IMR-90 (cell line): ENCODE data around the gene BTBD9. TPM values are rescaled to one million over a fixed set of nuclear protein-coding genes. Genes with fewer than 3 reads are reported as not detected.

ENCODE experiments used
- ATAC-seq: fragments of 200-7000 bp; cut with Tn5 transposase; 2 replicates; pipeline ENCODE4 v1.9.1; 2020; ENCODE audit warnings: low read depth, mild to moderate bottlenecking, moderate library complexity
- BruUV-seq: library from RNA; stranded (reverse); fragments of 400-500 nt; replicated peaks from 2 replicates; lab custom pipeline; 2021; lab: Mats Ljungman, UMichigan
- CTCF ChIA-PET: fragments of 300-600 bp; formaldehyde crosslinking; extraction: SDS; loops from one replicate; lab custom pipeline; 2021; ENCODE audit warnings: antibody characterized with exemption; lab: Yijun Ruan, JAX
- POLR2A ChIA-PET: fragments of 300-600 bp; sonication (Branson Sonifier 250); formaldehyde crosslinking; loops from one replicate; lab custom pipeline; 2022; ENCODE audit warnings: antibody characterized with exemption; ENCODE audit not compliant: unreplicated experiment; lab: Charles Lee
- DNase-seq: peaks from one replicate; pipeline ENCODE4 v3.0.0; 2013
- H2AFZ ChIP-seq: replicated peaks from 2 replicates; pipeline ENCODE3; 2013; ENCODE audit warnings: low read length, mild to moderate bottlenecking; ENCODE audit not compliant: poor library complexity
- H2AK5ac ChIP-seq: 2 replicates; pipeline ENCODE4 v1.6.1; 2013; ENCODE audit warnings: low read depth, low read length, inconsistent platforms
- H2AK9ac ChIP-seq: replicated peaks from 2 replicates; pipeline ENCODE3; 2013; ENCODE audit warnings: mild to moderate bottlenecking, low read depth, low read length, moderate library complexity; ENCODE audit not compliant: poor library complexity
- H2BK120ac ChIP-seq: 2 replicates; pipeline ENCODE4 v1.6.1; 2013; ENCODE audit warnings: low read depth, low read length, inconsistent platforms
- H2BK15ac ChIP-seq: 3 replicates; pipeline ENCODE4 v1.6.1; 2013; ENCODE audit warnings: low read depth, low read length, inconsistent platforms
- H2BK20ac ChIP-seq: 2 replicates; pipeline ENCODE4 v1.6.1; 2013; ENCODE audit warnings: low read depth, mild to moderate bottlenecking, inconsistent platforms, low read length, moderate library complexity
- H2BK5ac ChIP-seq: 2 replicates; pipeline ENCODE4 v1.6.1; 2013; ENCODE audit warnings: mild to moderate bottlenecking, low read depth, low read length, inconsistent platforms; ENCODE audit not compliant: poor library complexity, severe bottlenecking
- H3K14ac ChIP-seq: replicated peaks from 2 replicates; pipeline ENCODE4 v1.6.1; 2013; ENCODE audit warnings: low read depth, low read length, inconsistent platforms
- H3K18ac ChIP-seq: 2 replicates; pipeline ENCODE4 v1.6.1; 2013; ENCODE audit warnings: low read depth, low read length, control low read depth
- H3K23ac ChIP-seq: 2 replicates; pipeline ENCODE4 v1.6.1; 2013; ENCODE audit warnings: low read depth, low read length, inconsistent platforms
- H3K27ac ChIP-seq: 2 replicates; pipeline ENCODE4 v1.5.1; 2013; ENCODE audit warnings: mild to moderate bottlenecking, control low read depth, low read length; ENCODE audit not compliant: insufficient read depth
- H3K27me3 ChIP-seq: 2 replicates; pipeline ENCODE4 v1.6.1; 2013; ENCODE audit warnings: low read length; ENCODE audit not compliant: control insufficient read depth, insufficient read depth
- H3K36me3 ChIP-seq: 2 replicates; pipeline ENCODE4 v1.6.1; 2013; ENCODE audit warnings: low read length, mixed read lengths; ENCODE audit not compliant: control insufficient read depth, insufficient read depth
- H3K4ac ChIP-seq: 2 replicates; pipeline ENCODE4 v1.6.1; 2013; ENCODE audit warnings: low read depth, low read length, inconsistent platforms
- H3K4me1 ChIP-seq: 2 replicates; pipeline ENCODE4 v1.6.1; 2013; ENCODE audit warnings: low read length, mixed read lengths; ENCODE audit not compliant: control insufficient read depth, insufficient read depth
- H3K4me2 ChIP-seq: 2 replicates; pipeline ENCODE4 v1.6.1; 2013; ENCODE audit warnings: low read depth, mild to moderate bottlenecking, control low read depth, low read length, moderate library complexity
- H3K4me3 ChIP-seq: 2 replicates; pipeline ENCODE4 v1.5.1; 2013; ENCODE audit warnings: low read depth, mild to moderate bottlenecking, control low read depth, low read length, moderate library complexity; ENCODE audit not compliant: insufficient read depth
- H3K56ac ChIP-seq: 2 replicates; pipeline ENCODE4 v1.6.1; 2013; ENCODE audit warnings: low read length, inconsistent platforms; ENCODE audit not compliant: insufficient read depth; ENCODE audit errors: extremely low read depth
- H3K79me1 ChIP-seq, 2 experiments: 2 replicates each; pipeline ENCODE4 v1.6.1; 2013; ENCODE audit warnings: low read length in 2 of 2, inconsistent platforms in 1 of 2, low read depth in 1 of 2
- H3K9ac ChIP-seq: 2 replicates; pipeline ENCODE4 v1.6.1; 2013; ENCODE audit warnings: low read depth, low read length, control low read depth
- H3K9me1 ChIP-seq: 2 replicates; pipeline ENCODE4 v1.6.1; 2013; ENCODE audit warnings: low read length, inconsistent platforms; ENCODE audit not compliant: insufficient read depth
- H3K9me3 ChIP-seq: 2 replicates; pipeline ENCODE4 v1.6.1; 2013; ENCODE audit warnings: low read length; ENCODE audit not compliant: control insufficient read depth, insufficient read depth
- H4K20me1 ChIP-seq: 2 replicates; pipeline ENCODE4 v1.6.1; 2013; ENCODE audit warnings: low read length, inconsistent platforms; ENCODE audit not compliant: insufficient read depth
- H4K5ac ChIP-seq: 2 replicates; pipeline ENCODE4 v1.6.1; 2013; ENCODE audit warnings: mild to moderate bottlenecking, low read depth, low read length, control low read depth
- H4K8ac ChIP-seq, 2 experiments: 2 replicates each; pipeline ENCODE4 v1.6.1; 2013; ENCODE audit warnings: low read depth in 2 of 2, low read length in 2 of 2, control low read depth in 1 of 2, inconsistent platforms in 1 of 2
- H4K91ac ChIP-seq: 2 replicates; pipeline ENCODE4 v1.6.1; 2013; ENCODE audit warnings: low read depth, low read length, inconsistent platforms; ENCODE audit not compliant: insufficient read depth
- CTCF ChIP-seq: conservative IDR thresholded peaks from 2 replicates; pipeline ENCODE4 v1.5.1; 2012; ENCODE audit warnings: mild to moderate bottlenecking, low read depth, low read length, improper control_type of control experiment
- ELK1 ChIP-seq: fragments of 150-350 bp; IDR thresholded peaks from 2 replicates; pipeline ENCODE4 v1.6.1; 2016; ENCODE audit warnings: low read depth, mild to moderate bottlenecking, low read length, moderate library complexity, borderline replicate concordance
- WGBS, 2 experiments: methylation state at CpG; one replicate each; pipeline versions ENCODE4 v1.1.5 to v1.1.7; 2013; ENCODE audit warnings: missing lambda C conversion rate in 2 of 2; ENCODE audit not compliant: insufficient read length in 1 of 2; ENCODE audit errors: extremely low coverage in 2 of 2; 5-methylcytosine and 5-hydroxymethylcytosine counted together
- dilution Hi-C: fragments of 300-500 bp; cut with HindIII; formaldehyde crosslinking; loops from one replicate; pipeline ENCODE4 v1.14.3; 2018; ENCODE audit warnings: low sequenced_read_pairs; ENCODE audit not compliant: unreplicated experiment
- in situ Hi-C: fragments of 300-500 bp; cut with MboI; formaldehyde crosslinking; loops from 3 replicates; pipeline ENCODE4 v1.14.3; 2019; ENCODE audit warnings: low sequenced_read_pairs, inconsistent platforms, mixed read lengths
- intact Hi-C: fragments of 100-400 bp; cut with micrococcal nuclease; formaldehyde crosslinking; loops from 2 replicates; pipeline ENCODE4 v1.10.0; 2022
- polyA plus RNA-seq, 3 experiments: library from polyadenylated mRNA; depleted of rRNA; stranded (reverse); fragments of >200 nt; gene quantifications; 2 replicates each; pipeline ENCODE4 v1.2.3, GENCODE V29; 2012; ENCODE audit warnings: low replicate concordance in 1 of 3
- total RNA-seq: library from RNA; depleted of rRNA; stranded (reverse); fragments of >200 nt; gene quantifications from 2 replicates; pipeline ENCODE4 v1.2.3, GENCODE V29; 2012

BTBD9 gene
- total and polyA plus RNA-seq, 2 of the 4 experiments (the other 2 are of a cell fraction): 4.1 to 22.0 TPM

- no peak overlapping the region for H3K18ac ChIP-seq
- H3K4me2 ChIP-seq: no peak overlapping the region
- H3K27ac ChIP-seq: no peak overlapping the region
- no peak overlapping the region for H3K14ac ChIP-seq
- DNase-seq (no peak), ATAC-seq (no peak)
- H2BK120ac ChIP-seq: no peak overlapping the region
- H3K4me1 ChIP-seq: no peaks in the 10 kb centered on the region
- 100% methylated on average over 1 of the region's 3 CpGs; no CpG with 5 or more reads in 1 of the 2 experiments for WGBS, 2 experiments
- H3K27me3 ChIP-seq: no peaks in the 10 kb centered on the region
- H3K4me3 ChIP-seq: no peak overlapping the region
- H2AK9ac ChIP-seq: no peak overlapping the region
- H4K91ac ChIP-seq: no peak overlapping the region
- ChIA-PET POLR2A (no interaction called here), CTCF (interaction anchor here (0.7 kb wide), 1 partner anchor 104 kb away, joined by 3 read pairs; no protein-coding TSS in a partner anchor)
- H4K8ac ChIP-seq: no peak overlapping the region
- no peak overlapping the region for H3K4ac ChIP-seq
- TF ChIP-seq ELK1 (no peak), CTCF (no peak)
- no TSS peak for BruUV-seq
- H2BK15ac ChIP-seq: no peak overlapping the region
- no peak overlapping the region for H4K5ac ChIP-seq
- H3K9ac ChIP-seq: no peak overlapping the region
- no peaks in the 10 kb centered on the region for H3K9me1 ChIP-seq
- no peak overlapping the region for H2AFZ ChIP-seq
- no peaks in the 10 kb centered on the region for H3K36me3 ChIP-seq
- in situ Hi-C loops: no loop called here
- H4K20me1 ChIP-seq: no peaks in the 10 kb centered on the region
- H3K56ac ChIP-seq: no peak overlapping the region
- no peaks in the 10 kb centered on the region for H3K9me3 ChIP-seq
- H2AK5ac ChIP-seq: no peak overlapping the region
- intact Hi-C loops: no loop called here
- H3K79me1 ChIP-seq: peaks cover 0 to 2% of the 10 kb centered on the region in 2 experiments; a peak in 1 of 4 replicates
- no peak overlapping the region for H2BK20ac ChIP-seq
- H3K23ac ChIP-seq: no peak overlapping the region
- dilution Hi-C loops: no loop called here
- H2BK5ac ChIP-seq: no peak overlapping the region
Observed at GRCh38 chr6:38467566-38467965, 172.2 kb downstream of the BTBD9 start.
